ENCODE results near the gene SDHD. TPM values are rescaled to one million over a fixed set of nuclear protein-coding genes. Genes with fewer than 3 reads are reported as not detected.

The SDHD gene
- total and polyA plus RNA-seq, 9 of the 15 experiments (the other 6 are each of a cell fraction or from before 2014, with no cell fraction given): 150 to 1,225 (median 215) TPM

- no peak for TF ChIP-seq POLR2G (IDR thresholded peaks at IDR 0.05; ENCODE audit: low read depth, low read length)
- TF ChIP-seq ZNF24 (IDR thresholded peaks at IDR 0.05): 0 out of 2 replicates have a peak, but pooled peaks have one; percentile 34
- TF ChIP-seq SRF (CRISPR knock-in tag; IDR thresholded peaks at IDR 0.05): no peak
- TF ChIP-seq, protein P1, sequence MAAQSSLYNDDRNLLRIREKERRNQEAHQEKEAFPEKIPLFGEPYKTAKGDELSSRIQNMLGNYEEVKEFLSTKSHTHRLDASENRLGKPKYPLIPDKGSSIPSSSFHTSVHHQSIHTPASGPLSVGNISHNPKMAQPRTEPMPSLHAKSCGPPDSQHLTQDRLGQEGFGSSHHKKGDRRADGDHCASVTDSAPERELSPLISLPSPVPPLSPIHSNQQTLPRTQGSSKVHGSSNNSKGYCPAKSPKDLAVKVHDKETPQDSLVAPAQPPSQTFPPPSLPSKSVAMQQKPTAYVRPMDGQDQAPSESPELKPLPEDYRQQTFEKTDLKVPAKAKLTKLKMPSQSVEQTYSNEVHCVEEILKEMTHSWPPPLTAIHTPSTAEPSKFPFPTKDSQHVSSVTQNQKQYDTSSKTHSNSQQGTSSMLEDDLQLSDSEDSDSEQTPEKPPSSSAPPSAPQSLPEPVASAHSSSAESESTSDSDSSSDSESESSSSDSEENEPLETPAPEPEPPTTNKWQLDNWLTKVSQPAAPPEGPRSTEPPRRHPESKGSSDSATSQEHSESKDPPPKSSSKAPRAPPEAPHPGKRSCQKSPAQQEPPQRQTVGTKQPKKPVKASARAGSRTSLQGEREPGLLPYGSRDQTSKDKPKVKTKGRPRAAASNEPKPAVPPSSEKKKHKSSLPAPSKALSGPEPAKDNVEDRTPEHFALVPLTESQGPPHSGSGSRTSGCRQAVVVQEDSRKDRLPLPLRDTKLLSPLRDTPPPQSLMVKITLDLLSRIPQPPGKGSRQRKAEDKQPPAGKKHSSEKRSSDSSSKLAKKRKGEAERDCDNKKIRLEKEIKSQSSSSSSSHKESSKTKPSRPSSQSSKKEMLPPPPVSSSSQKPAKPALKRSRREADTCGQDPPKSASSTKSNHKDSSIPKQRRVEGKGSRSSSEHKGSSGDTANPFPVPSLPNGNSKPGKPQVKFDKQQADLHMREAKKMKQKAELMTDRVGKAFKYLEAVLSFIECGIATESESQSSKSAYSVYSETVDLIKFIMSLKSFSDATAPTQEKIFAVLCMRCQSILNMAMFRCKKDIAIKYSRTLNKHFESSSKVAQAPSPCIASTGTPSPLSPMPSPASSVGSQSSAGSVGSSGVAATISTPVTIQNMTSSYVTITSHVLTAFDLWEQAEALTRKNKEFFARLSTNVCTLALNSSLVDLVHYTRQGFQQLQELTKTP (IDR thresholded peaks at IDR 0.05; ENCODE audit: low read depth in 1 of 2, partially characterized antibody in 2 of 2): no peak
- TF ChIP-seq, protein P2, sequence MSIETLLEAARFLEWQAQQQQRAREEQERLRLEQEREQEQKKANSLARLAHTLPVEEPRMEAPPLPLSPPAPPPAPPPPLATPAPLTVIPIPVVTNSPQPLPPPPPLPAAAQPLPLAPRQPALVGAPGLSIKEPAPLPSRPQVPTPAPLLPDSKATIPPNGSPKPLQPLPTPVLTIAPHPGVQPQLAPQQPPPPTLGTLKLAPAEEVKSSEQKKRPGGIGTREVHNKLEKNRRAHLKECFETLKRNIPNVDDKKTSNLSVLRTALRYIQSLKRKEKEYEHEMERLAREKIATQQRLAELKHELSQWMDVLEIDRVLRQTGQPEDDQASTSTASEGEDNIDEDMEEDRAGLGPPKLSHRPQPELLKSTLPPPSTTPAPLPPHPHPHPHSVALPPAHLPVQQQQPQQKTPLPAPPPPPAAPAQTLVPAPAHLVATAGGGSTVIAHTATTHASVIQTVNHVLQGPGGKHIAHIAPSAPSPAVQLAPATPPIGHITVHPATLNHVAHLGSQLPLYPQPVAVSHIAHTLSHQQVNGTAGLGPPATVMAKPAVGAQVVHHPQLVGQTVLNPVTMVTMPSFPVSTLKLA (conservative IDR thresholded peaks at IDR 0.05): no peak
- TF ChIP-seq HDAC3 (IDR thresholded peaks at IDR 0.05; ENCODE audit: borderline replicate concordance, partially characterized antibody): no peak
- TF ChIP-seq, protein P3, sequence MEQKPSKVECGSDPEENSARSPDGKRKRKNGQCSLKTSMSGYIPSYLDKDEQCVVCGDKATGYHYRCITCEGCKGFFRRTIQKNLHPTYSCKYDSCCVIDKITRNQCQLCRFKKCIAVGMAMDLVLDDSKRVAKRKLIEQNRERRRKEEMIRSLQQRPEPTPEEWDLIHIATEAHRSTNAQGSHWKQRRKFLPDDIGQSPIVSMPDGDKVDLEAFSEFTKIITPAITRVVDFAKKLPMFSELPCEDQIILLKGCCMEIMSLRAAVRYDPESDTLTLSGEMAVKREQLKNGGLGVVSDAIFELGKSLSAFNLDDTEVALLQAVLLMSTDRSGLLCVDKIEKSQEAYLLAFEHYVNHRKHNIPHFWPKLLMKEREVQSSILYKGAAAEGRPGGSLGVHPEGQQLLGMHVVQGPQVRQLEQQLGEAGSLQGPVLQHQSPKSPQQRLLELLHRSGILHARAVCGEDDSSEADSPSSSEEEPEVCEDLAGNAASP (IDR thresholded peaks at IDR 0.05): no peak
- no peak for TF ChIP-seq ZNF778 (CRISPR knock-in tag; IDR thresholded peaks at IDR 0.05)
- no peak for TF ChIP-seq ATF6 (CRISPR knock-in tag; IDR thresholded peaks at IDR 0.05)
- no peak for TF ChIP-seq STAT5B (CRISPR knock-in tag; IDR thresholded peaks at IDR 0.05)
- no peak for TF ChIP-seq KDM4B (IDR thresholded peaks at IDR 0.05; ENCODE audit: borderline replicate concordance in 2 of 2, low read depth in 1 of 2)
- no peak for TF ChIP-seq U2AF1 (optimal IDR thresholded peaks at IDR 0.05; ENCODE audit: low read depth, low read length)
- TF ChIP-seq ARNT (IDR thresholded peaks at IDR 0.05): peak in 1 of 2 experiments; percentile 66; a peak in 1 of 4 replicates
- TF ChIP-seq ZNF3 (CRISPR knock-in tag; IDR thresholded peaks at IDR 0.05): no peak
- TF ChIP-seq, protein P4, sequence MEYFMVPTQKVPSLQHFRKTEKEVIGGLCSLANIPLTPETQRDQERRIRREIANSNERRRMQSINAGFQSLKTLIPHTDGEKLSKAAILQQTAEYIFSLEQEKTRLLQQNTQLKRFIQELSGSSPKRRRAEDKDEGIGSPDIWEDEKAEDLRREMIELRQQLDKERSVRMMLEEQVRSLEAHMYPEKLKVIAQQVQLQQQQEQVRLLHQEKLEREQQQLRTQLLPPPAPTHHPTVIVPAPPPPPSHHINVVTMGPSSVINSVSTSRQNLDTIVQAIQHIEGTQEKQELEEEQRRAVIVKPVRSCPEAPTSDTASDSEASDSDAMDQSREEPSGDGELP (CRISPR knock-in tag; IDR thresholded peaks at IDR 0.05; ENCODE audit: borderline replicate concordance): 0 out of 2 replicates have a peak, but pooled peaks have one; percentile 25
- TF ChIP-seq, protein P5, sequence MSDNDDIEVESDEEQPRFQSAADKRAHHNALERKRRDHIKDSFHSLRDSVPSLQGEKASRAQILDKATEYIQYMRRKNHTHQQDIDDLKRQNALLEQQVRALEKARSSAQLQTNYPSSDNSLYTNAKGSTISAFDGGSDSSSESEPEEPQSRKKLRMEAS (CRISPR knock-in tag; IDR thresholded peaks at IDR 0.05): no peak
Measured at GRCh38 chr11:112097734-112098528, 11.3 kb downstream of the SDHD start (continued).

Data from K562 (cell line).